NB4 (cell line): Measurements from ENCODE around the gene TNRC6A.

ENCODE experiments used
- DNase-seq: peaks from one replicate; pipeline ENCODE4 v3.0.0; 2010; ENCODE audit warnings: low read depth
- H3K4me3 ChIP-seq: one replicate; pipeline ENCODE4 v1.5.1; 2011; ENCODE audit warnings: mild to moderate bottlenecking, low read depth, low read length, moderate library complexity
- MYC ChIP-seq: IDR thresholded peaks from 2 replicates; pipeline ENCODE4 v1.6.1; 2011; ENCODE audit warnings: low read depth, low read length
- POLR2A ChIP-seq: IDR thresholded peaks from 2 replicates; pipeline ENCODE4 v1.6.1; 2011; ENCODE audit warnings: mild to moderate bottlenecking; ENCODE audit not compliant: insufficient read length; ENCODE audit errors: extremely low read depth
- TF ChIP-seq, protein P1 (sequence below): IDR thresholded peaks from 2 replicates; pipeline ENCODE4 v1.6.1; 2011; ENCODE audit warnings: low read depth, low read length
- TF ChIP-seq, protein P2 (sequence below): IDR thresholded peaks from one replicate; pipeline ENCODE4 v1.5.1; 2012; ENCODE audit warnings: low read depth, low read length

Gene TNRC6A

DNA sequence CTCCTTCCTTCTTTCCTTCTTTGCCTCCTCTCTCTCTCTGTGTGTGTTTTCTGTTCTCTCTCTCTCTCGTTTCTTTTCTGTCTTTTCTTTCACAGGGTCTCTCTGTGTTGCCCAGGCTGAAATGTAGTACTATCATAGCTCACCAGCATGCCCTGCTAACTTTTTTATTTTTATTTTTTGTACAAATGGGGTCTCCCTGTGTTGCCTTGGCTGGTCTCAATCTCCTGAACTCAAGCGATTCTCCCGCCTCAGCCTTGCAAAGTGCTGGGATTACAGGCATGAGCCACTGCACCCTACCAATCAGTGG is 117.9 kb downstream of the TNRC6A start:
- DNase-seq: no peak
- no peak overlapping the region for H3K4me3 ChIP-seq
- TF ChIP-seq, protein P1, sequence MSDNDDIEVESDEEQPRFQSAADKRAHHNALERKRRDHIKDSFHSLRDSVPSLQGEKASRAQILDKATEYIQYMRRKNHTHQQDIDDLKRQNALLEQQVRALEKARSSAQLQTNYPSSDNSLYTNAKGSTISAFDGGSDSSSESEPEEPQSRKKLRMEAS: no peak
- TF ChIP-seq POLR2A: no peak

DNA sequence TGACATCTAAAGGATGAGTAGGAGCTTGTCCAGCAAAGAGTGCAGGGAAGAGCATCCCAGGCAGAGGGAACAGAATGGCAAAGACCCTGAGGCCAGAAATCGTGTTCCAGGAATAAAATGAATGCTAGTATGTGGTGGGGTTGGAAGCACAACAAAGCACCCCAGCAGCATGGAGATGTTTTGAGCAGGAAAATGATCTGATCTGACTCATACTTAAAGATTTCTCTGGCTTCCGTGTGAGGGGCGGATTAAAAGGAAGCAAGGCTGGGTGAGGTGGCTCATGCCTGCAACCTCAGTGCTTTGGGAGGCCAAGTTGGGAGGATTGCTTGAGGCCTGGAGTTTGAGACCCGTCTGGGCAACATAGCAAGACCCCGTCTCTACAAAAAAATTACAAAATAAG is 118.6 kb downstream of the TNRC6A start:
- TF ChIP-seq POLR2A: no peak
- TF ChIP-seq, protein P1: no peak
- TF ChIP-seq MYC: no peak
- TF ChIP-seq, protein P2, sequence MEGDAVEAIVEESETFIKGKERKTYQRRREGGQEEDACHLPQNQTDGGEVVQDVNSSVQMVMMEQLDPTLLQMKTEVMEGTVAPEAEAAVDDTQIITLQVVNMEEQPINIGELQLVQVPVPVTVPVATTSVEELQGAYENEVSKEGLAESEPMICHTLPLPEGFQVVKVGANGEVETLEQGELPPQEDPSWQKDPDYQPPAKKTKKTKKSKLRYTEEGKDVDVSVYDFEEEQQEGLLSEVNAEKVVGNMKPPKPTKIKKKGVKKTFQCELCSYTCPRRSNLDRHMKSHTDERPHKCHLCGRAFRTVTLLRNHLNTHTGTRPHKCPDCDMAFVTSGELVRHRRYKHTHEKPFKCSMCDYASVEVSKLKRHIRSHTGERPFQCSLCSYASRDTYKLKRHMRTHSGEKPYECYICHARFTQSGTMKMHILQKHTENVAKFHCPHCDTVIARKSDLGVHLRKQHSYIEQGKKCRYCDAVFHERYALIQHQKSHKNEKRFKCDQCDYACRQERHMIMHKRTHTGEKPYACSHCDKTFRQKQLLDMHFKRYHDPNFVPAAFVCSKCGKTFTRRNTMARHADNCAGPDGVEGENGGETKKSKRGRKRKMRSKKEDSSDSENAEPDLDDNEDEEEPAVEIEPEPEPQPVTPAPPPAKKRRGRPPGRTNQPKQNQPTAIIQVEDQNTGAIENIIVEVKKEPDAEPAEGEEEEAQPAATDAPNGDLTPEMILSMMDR: no peak
- no peak for DNase-seq
- H3K4me3 ChIP-seq: no peak overlapping the region

DNA sequence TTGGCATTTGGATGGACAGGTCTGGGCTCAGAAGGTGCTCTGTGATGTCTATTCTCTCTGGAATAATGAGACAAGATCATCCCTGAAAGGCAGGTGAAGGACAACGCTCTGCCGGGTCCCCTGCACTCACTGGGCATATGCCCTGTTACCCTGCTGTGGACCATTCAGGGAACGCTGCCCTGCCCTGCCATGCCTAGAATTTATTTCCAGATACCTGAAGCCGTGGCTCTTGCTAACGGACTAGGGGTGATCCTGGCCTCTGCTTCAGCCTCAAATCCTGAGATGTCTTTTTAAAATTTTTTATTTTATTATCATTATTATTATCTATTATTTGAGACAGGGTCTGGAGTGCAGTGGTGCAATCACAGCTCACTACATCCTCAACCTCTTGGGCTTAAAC is 120.2 kb downstream of the TNRC6A start:
- DNase-seq: no peak
- TF ChIP-seq, protein P1: no peak
- TF ChIP-seq POLR2A (no peak), MYC (no peak)
- TF ChIP-seq, protein P2: no peak
- no peak overlapping the region for H3K4me3 ChIP-seq

DNA sequence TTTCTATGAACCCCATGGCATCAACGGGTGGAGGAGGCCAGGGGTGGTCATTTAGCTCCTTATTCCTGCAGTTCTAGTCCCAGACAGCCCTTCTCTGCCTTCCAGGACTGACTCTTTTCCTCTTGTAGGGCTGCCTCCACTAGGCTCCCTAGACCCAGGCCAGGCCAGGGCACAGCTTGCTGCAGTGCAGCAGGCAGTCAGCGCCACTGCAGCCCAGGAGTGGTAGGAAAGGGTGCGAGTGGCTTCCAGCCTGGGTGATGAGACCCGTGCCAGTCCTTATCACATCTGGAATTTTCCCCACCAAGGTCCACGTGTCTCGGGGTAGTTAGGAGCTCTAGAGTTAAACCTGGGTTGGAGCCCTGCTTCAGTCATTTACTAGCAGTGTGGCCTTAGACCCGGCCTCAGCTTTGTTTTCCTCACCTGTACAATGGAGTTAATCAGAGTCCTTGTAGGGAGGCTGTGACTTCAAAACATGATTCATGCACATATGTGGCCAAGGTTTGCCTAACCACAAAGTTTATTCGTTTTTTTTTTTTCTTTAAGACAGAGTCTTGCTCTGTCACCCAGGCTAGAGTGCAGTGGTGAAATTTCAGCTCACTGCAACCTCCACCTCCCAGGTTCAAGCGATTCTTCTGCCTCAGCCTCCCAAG is 121.0 kb downstream of the TNRC6A start:
- DNase-seq: no peak
- no peak overlapping the region for H3K4me3 ChIP-seq
- TF ChIP-seq, protein P2: no peak
- TF ChIP-seq POLR2A: no peak
- TF ChIP-seq, protein P1: no peak
- no peak for TF ChIP-seq MYC

DNA sequence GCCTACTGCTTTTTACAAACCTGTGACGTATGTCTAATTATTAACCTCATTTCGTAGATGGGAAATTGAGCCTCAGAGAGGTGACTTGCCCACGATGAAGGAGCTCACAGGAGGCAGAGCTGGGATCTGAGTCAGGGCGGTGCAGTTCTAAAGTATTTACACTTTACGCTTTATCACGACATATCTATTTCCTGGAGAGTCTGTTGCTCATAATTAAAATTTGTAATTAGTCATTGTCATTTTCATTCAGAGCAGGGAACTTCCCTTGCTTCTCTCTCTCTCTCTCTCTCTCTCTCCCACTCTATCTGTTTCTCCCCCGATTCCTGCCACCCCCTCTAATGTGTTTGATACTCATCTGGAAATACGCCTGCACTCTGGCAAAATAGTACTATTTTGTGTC is 122.2 kb downstream of the TNRC6A start:
- DNase-seq: no peak
- no peak overlapping the region for H3K4me3 ChIP-seq
- no peak for TF ChIP-seq MYC
- TF ChIP-seq POLR2A: no peak
- TF ChIP-seq, protein P1: no peak
- TF ChIP-seq, protein P2: no peak

DNA sequence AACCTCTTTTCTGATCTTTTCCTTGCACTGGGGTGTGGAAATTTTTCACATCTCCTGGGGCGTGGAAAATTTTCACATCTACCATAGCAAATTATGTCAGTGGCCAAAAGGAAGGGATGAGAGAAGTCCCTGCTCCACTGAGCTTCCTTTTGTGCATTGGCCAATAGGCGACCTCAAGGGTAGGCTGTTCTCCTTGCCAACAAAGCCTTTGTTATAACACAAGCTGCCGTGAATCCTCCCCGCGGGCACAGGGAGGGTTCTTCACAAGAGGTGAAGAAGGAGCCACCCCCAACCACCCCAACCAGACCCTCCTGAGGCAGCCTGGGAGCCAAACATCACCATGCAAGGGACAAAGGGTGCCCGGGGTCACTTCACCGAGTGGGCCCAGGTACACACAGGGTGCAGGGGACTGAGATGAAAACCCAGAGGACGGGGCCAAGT is 122.8 kb downstream of the TNRC6A start:
- DNase-seq: no peak
- TF ChIP-seq, protein P1: no peak

More for the DNA sequence above, 122.8 kb downstream of the TNRC6A start:
- H3K4me3 ChIP-seq: no peak overlapping the region
